Ammon's horn (tissue), 1 donor: Measurements from ENCODE around the gene SLC22A17.

Experiments used
- DNase-seq: peaks from one replicate; pipeline ENCODE4 v3.0.0-alpha.2; 2016; ENCODE audit warnings: low spot score

The SLC22A17 gene

DNA sequence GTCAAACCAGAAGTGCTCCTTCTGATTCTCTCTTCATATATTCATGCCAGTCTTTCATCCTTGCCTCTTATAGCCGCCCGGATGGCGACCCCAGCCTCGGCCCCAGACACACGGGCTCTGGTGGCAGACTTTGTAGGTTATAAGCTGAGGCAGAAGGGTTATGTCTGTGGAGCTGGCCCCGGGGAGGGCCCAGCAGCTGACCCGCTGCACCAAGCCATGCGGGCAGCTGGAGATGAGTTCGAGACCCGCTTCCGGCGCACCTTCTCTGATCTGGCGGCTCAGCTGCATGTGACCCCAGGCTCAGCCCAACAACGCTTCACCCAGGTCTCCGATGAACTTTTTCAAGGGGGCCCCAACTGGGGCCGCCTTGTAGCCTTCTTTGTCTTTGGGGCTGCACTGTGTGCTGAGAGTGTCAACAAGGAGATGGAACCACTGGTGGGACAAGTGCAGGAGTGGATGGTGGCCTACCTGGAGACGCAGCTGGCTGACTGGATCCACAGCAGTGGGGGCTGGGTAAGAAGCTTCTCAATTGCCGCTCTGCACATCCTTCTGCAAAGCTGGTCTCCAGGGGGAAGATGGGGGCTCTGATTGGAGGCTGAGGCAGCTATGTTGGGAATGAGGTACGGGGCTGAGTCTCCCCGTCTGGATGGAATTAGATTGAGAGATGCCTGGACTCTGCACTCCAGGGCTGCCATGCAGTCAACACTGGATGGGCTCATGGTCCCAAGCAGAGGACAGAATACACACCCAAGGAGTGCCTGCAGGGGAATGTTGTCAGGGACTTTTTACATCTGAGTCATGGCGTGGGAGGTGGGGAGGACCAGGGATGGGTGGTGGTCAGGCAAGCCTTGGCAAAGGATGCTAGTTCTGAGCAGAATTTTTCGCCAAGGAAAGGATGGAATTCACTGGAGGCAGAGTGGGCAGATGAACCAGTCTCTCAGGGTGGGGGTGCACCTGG lies 44.7 kb downstream of the SLC22A17 start:
- DNase-seq = no peak

DNA sequence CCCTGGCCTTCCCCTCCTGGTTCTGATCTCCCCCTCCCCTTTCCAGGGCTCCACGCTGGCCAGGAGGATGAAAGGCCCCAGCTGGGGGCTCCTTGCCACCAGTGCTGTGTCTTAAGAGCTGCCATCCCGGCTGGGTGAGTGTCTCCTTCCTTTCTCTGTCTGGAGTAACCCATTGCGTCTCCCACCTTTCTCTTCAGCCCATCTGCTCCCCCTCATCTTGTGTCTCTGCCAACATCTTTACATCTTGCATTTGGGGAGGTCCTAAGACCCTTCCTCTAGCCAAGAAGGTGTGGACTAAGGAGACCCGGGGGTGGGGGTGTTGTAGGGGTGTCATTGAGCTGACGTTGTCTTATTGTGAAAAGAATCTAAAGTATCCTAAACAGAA lies 45.5 kb downstream of the SLC22A17 start:
- no peak for DNase-seq

DNA sequence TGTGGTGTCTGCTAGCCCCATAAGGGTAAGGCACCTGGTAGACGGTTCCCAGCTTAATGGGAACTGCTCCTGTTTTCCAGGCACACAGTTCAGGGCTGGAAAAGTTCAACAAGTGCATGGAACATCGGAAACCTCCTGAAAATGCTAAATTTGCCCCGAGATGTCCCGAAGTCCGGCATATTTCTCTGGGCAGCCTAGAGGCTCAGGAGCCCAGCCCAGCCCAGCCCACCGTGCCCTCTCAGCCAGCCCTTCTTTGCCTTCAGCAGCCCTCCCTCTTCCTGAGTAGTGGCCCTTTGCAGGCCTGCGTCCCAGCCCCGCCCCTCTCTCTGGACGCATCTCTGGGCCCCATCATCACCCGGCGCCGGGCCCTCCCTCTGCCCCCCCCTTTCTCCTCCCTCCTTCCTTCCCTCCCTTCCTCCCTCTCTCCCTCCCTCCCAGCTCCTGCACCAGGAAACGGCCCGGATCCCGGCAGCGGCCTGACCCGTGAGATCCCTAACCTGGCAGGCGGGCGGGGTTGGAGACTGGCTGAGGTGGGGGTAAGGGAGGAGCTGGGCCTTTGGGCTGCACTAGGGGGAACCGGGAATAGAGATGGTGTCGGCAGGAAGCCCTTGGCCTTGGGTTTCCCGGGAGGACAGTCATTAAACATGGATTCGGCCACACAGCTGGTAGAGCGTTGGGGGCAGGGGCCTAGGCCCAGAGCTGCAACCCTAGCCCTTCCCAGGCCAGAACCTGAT lies 46.1 kb downstream of the SLC22A17 start, which contains the start of gene BCL2L2:
TSS of gene BCL2L2 (plus strand) at position 422 of the 734 bp plus-strand sequence. CDS start 935 bp downstream, outside the sequence.
- peak; percentile 94 for DNase-seq

DNA sequence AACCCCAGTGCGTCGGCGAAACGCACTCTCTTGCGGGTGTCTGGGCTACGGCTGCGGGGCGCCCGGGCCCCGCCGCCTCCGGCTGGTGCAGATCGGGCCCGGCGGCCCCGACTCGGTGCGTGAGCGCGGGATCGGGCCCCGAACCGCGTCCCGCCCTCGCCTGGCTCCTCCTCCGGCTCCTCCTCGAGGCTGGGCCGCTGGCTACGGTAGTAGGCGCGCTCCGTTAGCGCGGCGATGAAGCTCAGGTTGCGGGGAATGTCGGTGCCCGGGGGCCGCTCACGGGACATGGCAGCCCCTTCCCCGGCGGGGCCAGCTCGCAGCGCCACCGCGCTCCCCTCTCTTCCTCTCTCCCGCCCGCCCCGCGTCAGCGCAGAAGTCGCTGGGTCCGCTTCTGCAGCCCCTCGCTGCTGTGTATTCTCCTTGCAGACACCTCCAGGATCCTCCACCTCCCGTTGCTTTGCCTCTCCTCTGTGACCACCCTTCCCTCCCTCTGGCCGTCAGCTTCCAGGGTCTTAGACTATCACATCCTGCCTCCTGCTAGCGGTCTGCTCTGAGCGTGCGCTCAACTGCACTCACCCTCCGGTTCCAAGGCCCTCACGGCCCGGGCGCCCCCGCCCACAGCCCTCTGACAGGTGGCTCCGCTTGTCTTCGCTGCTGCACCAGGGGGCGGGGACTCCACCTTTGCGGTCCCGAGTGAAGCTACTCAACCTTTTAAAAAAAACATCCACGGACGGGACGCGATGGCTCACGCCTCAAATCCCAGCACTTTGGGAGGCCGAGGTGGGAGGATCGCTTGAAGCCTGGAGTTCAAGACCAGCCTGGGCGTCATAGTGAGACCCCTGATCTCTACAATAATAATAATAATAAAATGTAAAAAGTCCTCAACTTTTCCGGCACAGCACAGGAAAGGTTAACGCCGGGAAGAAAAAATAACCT lies 50.1 kb downstream of the SLC22A17 start, which contains the start of gene PPP1R3E:
TSS of gene PPP1R3E (minus strand) at position 570 of the 936 bp plus-strand sequence. CDS start at position 287, 283 bp downstream.
- peak; percentile 74 for DNase-seq

DNA sequence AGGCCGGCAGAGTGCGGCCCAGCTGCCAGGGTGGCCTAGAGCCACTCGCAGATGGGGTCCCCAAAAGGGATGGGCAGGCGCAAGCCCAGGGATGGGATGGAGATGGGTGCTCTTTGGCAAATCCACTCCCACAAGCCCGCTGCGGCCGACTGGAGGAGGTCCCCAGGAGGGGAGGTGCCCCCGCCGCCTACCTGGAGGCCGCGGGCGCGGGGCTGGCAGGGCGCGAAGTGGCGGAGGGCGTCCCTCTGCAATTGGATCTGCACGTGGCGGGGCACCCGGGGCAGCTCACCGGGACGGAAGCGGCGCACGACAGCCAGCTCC lies 50.8 kb downstream of the SLC22A17 start:
- no peak for DNase-seq

DNA sequence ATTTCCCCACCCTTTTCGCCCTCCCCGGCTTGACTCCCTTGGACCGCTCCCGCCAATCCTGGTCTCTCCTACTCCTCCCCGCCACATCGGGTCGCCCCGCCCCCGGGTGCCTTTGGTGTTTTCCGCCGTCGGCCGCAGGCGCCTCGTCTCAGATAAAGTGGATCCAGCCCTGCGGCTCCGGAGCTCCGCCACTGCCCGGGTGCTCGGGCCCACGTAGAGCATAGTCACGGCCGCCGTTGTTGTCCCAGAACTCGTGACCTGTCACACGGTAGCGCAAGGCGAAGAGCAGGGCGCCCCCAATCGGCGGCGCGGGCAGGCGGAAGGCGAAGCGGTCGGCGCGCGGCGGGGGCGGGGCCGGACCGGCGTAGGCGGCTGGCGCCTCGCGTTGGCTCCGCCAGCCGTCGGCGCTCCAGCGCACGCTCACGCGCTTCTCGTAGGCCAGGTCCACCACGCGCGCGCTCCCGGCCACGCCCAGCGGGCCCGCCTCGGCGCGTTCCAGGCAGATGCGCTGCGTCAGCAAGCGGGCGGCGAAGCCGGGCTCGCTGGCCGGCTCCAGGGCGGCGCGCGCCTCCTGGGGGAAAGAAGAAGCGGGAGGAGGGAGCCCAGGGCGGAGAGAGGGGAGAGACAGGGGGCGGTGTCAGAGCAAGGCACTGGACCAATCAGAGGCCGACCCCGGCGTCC lies 51.3 kb downstream of the SLC22A17 start:
- peak; percentile 98 for DNase-seq

DNA sequence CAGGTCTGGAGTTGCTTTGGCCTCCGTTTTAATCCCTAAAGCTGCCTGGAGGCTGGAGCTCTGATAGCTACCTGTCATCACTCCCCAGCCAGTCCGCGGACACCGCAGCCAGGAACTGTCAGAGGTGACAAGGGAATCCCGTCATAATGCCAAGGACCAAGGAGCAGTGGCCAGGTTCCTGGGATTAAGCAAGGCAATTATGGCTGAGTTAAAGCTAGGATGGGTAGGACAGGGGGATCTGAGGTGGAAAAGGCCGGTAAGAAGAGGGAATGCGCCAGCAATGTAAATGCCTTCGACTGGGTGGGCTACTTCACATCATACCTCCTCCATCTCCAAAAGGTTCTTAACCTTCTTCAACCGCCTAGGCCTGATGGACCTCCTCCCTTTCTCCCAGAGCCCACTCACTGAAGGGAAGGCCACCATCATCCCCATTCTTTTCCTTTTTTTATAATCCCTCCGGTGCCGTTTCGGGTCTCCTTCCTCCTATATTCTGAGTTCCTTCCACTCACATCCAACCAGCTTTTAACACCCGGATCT lies 51.9 kb downstream of the SLC22A17 start:
- DNase-seq = no peak

DNA sequence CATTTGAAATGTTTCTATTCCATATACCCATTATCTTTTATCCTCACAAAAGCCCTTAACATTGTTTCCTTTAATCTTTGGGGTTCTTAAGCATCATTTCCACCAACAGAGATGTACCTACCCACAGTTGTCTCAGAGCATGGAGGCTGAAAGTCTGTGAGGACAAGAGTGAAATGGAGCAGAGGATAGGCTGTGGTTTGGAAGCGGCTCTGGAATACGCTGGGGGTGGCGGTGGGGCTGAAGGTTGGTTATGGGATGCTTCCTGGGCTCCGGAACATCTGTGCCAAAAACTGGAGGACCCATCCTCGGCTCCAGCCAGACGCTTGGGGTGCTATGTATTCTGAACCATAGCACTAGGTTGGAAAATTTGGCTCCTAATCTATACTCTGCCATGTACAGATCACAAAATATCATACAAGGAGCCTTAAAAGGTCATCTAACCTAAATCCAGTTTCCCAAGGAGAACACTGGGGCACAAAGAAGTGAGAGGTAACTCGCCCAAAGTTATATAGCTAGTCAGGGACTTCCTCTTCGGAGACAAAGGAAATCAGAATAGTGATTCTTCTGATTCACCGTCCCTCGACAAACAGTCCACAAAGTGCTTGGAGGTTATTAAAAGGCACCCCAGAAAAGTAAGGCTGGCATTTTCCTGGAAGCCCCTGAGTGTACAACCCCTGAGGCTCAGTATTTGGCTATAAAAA lies 52.6 kb downstream of the SLC22A17 start:
- DNase-seq = no peak

DNA sequence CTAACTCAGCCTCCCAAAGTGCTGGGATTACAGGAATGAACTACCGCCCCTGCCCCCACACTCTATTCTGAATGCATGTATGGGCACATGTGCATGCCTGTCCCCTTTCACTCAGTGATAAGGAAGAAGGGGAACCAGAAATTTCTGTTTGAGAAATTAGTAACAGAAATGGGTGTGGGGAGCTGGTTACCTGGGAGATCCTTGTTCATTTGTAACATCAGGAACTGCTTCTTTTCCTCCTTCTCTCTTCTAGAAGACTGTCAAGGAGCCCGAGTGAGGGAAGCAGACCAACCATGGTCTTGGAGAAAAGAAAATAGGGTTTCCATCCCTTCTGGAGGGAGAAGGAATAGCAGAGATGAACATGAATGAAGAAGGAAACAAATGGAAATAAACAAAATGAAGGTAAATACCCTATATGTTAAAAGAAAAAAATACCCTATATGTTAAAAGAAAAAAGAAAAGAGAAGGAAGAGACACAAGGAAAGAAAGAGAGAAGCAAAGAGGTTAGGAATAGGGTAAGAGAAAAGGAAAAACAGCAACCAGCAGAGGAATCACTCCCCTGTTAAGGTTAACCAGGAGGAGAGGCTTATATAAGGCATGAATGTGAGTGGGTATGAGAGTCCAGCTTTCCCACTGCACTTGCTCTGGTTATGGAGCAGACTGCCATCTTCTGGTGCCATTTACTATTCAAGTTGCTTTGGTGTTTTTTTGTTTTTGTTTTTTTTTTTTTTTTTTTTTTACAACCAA lies 53.3 kb downstream of the SLC22A17 start:
- peak; percentile 83 for DNase-seq

DNA sequence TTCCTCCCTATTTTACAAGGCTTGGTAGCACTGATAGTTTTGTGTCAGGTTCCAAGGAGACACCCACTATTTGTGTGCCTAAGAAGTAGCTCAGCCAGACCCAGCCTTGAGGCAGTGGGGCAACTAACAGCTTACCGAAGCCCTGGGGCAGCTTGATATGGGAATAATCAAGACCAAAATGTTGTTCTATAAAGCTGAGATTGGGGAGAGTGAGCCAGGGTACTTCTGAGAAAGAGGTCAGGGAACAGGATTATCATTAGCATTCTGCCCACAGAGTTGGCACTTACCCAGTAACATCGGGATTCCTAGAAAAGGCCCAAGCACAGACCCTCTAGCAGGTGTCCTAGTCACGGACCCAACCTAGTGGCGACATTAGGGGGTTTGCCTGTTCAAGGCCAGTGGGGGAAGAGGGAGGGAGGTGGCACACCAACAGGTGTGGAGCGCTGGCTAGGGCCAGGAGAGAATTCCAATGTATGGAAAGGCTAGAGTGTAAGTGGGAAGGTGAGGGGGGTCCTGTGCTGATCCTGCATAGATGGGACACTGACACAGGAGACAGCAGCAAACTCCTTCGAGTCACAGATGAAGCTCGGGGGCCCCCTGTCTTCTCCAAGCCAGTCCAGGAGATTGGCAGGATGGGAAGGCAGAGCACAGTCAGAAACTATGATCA lies 54.9 kb downstream of the SLC22A17 start:
- no peak for DNase-seq

DNA sequence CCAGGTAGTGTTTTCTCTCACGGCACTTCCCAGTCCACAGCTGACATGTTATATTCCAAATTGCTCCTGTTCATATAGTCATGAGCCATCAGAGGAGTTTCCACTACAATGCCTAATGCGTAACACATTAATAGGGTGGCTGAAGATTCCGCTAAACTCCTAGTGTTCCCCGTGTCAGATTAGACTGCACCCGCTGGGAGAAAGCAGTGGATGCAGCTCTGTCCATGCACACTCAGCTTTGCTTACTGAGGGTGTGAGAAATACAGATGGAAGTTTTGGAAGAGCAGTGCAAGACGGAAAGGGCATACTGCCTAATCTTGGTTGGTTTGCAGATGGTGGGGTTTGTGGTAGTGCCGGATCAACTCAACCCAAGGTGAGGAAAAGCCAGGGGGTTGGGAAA lies 55.6 kb downstream of the SLC22A17 start:
- DNase-seq = no peak
